ENCODE data around the gene NOP10.
A peak's percentile ranks its signal among the peaks of the same experiment; 100 is the strongest.
"Not testable (repeated sequence)": the region's sequence is repeated elsewhere in the genome, so short reads cannot be mapped to it uniquely, and the experiment has no call there.

The NOP10 gene

GRCh38 chr15:34342737-34343575, at the start of gene NOP10, which contains the start of gene NUTM1:
Gene NOP10, minus strand, starts transcription at chr15:34343136. Its CDS starts 63 bp downstream, at chr15:34343073.
Gene NUTM1, plus strand, starts transcription at chr15:34343315. Its CDS starts 382 bp downstream, at chr15:34343697.
- DNase-seq, result peak in 57 of 58 donors; percentile 19 to 94 (median 86)

GRCh38 chr15:34389594-34390086, 46.7 kb upstream of the NOP10 start:
- DNase-seq, result not testable (repeated sequence)

GRCh38 chr15:34381829-34382521, 39.0 kb upstream of the NOP10 start:
- not testable (repeated sequence) for DNase-seq

- DNase-seq, result not testable (repeated sequence)
Measured at GRCh38 chr15:34380491-34380890, 37.6 kb upstream of the NOP10 start.

- DNase-seq, result no peak
Measured at GRCh38 chr15:34376856-34377255, 33.9 kb upstream of the NOP10 start.

GRCh38 chr15:34375541-34375940, 32.6 kb upstream of the NOP10 start:
- not testable (repeated sequence) for DNase-seq

- no peak for DNase-seq
Measured at GRCh38 chr15:34374816-34375215, 31.9 kb upstream of the NOP10 start.

- no peak for DNase-seq
Measured at GRCh38 chr15:34373951-34374350, 31.0 kb upstream of the NOP10 start.

- no peak for DNase-seq
Measured at GRCh38 chr15:34370643-34371042, 27.7 kb upstream of the NOP10 start.

- DNase-seq, result no peak
Measured at GRCh38 chr15:34370129-34370528, 27.2 kb upstream of the NOP10 start.

GRCh38 chr15:34367101-34368081, 24.5 kb upstream of the NOP10 start, which contains the start of gene LPCAT4:
Gene LPCAT4, minus strand, starts transcription at chr15:34367196. Its CDS starts 96 bp downstream, at chr15:34367100.
- DNase-seq, result peak; percentile 11 to 91 (median 79)

- peak in 47 of 58 donors; percentile 14 to 66 (median 36) for DNase-seq
Measured at GRCh38 chr15:34366271-34367065, 23.5 kb upstream of the NOP10 start.

GRCh38 chr15:34365836-34366235, 22.9 kb upstream of the NOP10 start:
- DNase-seq, result peak in 2 of 58 donors; percentile 17 to 34

- no peak for DNase-seq
Measured at GRCh38 chr15:34365091-34365825, 22.3 kb upstream of the NOP10 start.

- DNase-seq, result no peak
Measured at GRCh38 chr15:34364041-34364440, 21.1 kb upstream of the NOP10 start.

- no peak for DNase-seq
Measured at GRCh38 chr15:34362047-34362773, 19.3 kb upstream of the NOP10 start.

GRCh38 chr15:34361278-34361677, 18.3 kb upstream of the NOP10 start:
- no peak for DNase-seq

GRCh38 chr15:34360298-34360697, 17.4 kb upstream of the NOP10 start:
- no peak for DNase-seq

Measured in anterior cingulate cortex (tissue), 58 donors.